Measurements from ENCODE around the gene NHSL1. TPM values are rescaled to one million over a fixed set of nuclear protein-coding genes. Genes with fewer than 3 reads are reported as not detected.

NHSL1 gene
- total RNA-seq, 2 experiments from 2014 or later = 2.7 to 10.6 TPM

GRCh38 chr6:138372711-138373463 lies 126.4 kb downstream of the NHSL1 start:
- intact Hi-C loops (cut with micrococcal nuclease; ENCODE audit: unreplicated experiment) = no loop called here
- no peak for DNase-seq (ENCODE audit: low spot score)
- Histone ChIP-seq H3K9me2 (ENCODE audit: insufficient read depth, low read length) (no peaks in the 10 kb centered on the region), H3K4me1 (ENCODE audit: insufficient read depth, low read length, poor library complexity, severe bottlenecking) (no peaks in the 10 kb centered on the region), H4K20me1 (ENCODE audit: insufficient read depth, low read length) (no peaks in the 10 kb centered on the region), H3K27ac (ENCODE audit: low read depth, low read length, poor library complexity, severe bottlenecking) (no peak overlapping the region), H3K4me2 (ENCODE audit: low read length) (no peak overlapping the region), H3K79me2 (ENCODE audit: insufficient read depth, low read depth, low read length) (no peaks in the 10 kb centered on the region), H3K36me3 (ENCODE audit: insufficient read depth, low read length) (no peaks in the 10 kb centered on the region), H3K9me3 (ENCODE audit: low read length) (no peaks in the 10 kb centered on the region), H2AFZ (ENCODE audit: low read length) (no peak overlapping the region), H3K4me3 (ENCODE audit: low read depth, low read length, poor library complexity, severe bottlenecking) (no peak overlapping the region)
- no TSS peak for BruUV-seq (replicated peaks)
- ChIA-PET CTCF (ENCODE audit: unreplicated experiment) (no interaction called here), POLR2A (no interaction called here)
- no peak for TF ChIP-seq EZH2phosphoT487 (IDR thresholded peaks at IDR 0.05; ENCODE audit: borderline replicate concordance, low read depth, low read length)
- TF ChIP-seq CTCF (conservative IDR thresholded peaks at IDR 0.05; ENCODE audit: low read length) = peak; percentile 39

Small RNAs within 50 kb of the gene (microRNA-seq; reads per million reads assigned to microRNA genes)
- not detected for gene MIR3145 (ENCODE audit: borderline replicate concordance)

Small RNAs within 50 kb of the gene (small RNA-seq; reads per million reads assigned to genes)
- not detected for gene AL031003.1
- gene AL391669.1 = not detected
- not detected for gene MIR3145

Other genes starting within 250 kb of the NHSL1 start
- gene SMIM28, start 121.6 kb downstream of the NHSL1 start, total RNA-seq (2014; rRNA removed; shearing (Covaris generic)) = not detected in 2 replicates
- not detected in 2 replicates for gene SMIM28, start 121.6 kb downstream of the NHSL1 start, total RNA-seq (2022)
- gene HEBP2, start 95.3 kb downstream of the NHSL1 start, total RNA-seq (2014; rRNA removed; shearing (Covaris generic)) = 14.0 and 25.0 TPM in 2 replicates
- 36.2 and 38.4 TPM in 2 replicates for gene HEBP2, start 95.3 kb downstream of the NHSL1 start, total RNA-seq (2022)